Measurements from ENCODE around the gene BLID.
A peak's percentile ranks its signal among the peaks of the same experiment; 100 is the strongest.

Gene BLID

DNA sequence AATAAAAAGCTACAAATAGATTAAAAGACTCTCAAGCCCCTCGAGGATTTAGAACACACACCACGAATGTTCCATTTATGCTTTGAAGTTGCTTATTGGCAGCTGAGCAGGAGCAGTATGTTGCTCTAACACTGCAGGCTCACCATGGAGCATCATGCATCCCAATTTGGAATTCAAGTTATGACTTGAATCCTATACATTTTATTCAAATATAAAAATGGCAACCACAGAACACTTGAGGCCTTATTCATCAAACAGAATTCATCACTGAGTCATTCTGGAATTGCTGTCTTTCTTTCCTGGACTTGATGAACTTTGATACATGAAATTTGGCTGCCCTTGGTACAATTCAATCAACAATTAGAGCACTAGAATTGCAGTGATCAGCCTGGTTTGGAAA is 24.5 kb upstream of the BLID start:
- DNase-seq: no peak

DNA sequence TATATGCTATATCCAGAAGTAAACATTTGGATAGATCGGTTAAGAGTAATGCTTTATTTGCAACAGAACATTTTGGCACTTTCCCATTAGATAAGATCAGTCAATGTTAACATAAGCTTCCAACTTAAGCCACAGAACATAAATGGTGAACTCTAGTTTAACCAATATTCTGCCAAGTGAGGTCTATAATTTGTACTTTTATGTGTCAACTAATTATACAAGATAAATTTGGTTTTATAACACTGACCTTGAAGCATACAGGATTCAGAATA is 23.5 kb upstream of the BLID start:
- no peak for DNase-seq

DNA sequence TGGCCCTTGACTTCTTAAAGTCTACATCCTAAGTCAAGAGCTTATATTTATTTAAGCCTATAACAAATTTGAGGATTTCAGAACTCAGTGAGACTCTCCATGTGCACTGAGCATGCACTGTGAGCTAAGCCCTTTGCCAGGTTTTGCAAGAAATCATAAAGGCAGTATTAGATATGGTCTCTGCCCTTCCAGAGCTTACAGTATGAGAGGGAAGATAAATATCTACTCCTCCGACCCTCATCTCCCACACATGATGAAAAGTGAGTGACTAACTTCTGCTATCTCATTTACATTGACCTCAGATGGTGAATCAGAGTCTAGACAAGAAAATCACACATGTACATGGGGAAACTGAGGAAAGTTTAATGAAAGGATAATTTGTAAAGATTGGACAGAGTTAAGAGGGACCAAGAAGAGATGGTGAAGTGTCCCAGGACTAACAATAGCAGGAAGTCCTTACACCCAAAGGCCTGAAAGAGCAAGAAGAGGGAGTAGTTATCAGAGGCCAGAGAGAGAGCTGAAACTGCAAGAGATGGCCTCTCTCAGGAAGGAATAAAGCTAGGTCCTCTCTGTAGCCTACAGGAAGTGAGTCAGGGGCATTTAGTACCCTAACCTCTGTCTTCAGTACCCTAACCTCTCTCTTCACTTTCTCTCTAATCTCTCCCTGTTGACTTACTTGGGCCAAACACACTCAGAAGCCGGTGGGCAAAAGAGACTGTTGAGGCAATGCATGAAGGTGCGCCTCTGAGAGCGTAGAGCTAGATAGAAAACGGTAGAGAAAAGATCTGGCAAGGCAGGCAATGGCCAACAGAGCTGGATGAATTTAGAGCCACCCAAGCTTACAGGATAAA is 23.0 kb upstream of the BLID start:
- DNase-seq: no peak

DNA sequence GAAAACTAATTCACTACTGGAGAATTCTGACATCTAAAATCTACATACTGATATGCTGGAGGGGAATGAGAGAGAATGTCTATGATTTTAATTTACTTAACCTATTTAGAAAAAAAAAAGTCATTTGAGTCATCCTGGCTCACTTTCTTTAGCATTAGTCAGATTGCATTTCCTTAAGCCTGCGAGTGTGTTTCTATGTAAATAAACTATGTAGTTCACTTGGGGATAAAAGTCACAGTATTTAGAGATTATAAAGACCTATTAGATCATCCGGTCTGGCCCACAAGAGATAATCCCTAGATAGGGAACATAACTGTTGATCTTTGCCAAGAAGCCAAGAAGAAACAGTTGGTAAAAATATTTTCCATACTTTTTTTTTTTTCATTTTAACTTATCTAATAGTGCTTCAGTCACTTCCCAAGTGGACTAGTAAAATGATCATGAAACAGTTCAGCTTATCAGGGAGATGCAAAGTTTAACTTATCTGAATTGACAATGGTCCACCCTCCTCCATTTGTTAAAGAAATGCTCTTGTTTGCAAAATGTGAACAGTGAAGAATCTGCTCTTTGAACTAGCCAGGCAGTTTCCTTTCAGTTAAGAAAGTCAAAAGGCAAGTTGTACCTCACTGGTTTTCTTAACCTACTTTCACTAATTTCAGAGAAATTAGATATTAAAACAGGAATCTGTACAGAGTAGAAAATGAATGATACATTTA is 21.2 kb upstream of the BLID start:
- DNase-seq: no peak

DNA sequence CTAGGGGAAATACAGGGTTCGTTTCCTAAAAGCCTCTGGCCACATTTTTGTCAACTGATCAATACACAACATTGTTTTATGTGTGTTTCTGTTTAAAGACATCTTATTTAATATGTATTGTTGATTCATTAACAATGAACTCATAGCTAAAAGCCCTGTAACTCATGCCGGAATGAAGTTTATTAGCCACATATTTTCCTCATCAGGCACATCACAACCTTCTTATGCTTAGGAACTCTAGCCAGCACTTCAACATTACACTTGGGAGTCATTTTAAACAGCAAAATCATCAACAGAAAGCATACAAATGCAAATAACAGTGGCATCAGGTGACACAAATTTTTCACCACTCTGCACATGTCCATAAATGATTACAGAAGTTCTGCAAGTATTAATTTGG is 15.1 kb upstream of the BLID start:
- no peak for DNase-seq

DNA sequence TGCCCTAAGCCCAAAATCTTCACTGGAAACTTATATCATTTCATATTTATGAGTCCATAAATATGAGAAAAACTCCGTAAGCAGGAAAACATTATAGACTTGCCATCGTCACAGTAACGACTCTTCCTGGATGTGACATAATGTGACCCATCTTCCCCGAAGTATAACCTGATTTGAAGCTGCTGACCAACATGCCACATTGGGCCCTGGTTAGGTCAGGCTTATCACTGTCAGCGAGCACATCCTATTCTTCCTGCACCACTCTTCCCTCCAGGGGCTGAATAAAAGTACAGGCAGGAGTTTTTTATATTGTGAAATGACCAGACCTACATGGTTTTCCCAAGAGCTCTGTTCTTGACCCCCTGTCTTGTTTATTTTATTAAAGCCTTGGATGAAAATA is 12.1 kb upstream of the BLID start:
- no peak for DNase-seq

DNA sequence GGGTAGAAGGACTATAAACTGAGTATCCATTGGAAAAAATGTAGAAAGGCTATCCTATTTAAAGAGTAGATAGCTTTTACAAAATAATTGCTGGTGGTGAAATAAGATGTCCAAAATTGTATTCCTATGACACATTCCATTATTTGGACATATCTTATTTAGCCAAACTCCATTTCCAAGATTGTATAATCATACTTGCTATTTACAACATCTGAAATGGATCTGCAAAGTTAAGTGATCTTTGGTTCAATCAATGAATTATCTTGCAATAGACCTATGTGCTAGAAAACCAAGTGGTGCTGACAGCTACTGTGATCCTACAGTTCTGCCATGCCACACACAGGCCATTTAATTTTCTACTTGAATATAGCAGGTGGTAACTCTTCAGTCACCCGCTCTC is 11.0 kb upstream of the BLID start:
- no peak for DNase-seq

DNA sequence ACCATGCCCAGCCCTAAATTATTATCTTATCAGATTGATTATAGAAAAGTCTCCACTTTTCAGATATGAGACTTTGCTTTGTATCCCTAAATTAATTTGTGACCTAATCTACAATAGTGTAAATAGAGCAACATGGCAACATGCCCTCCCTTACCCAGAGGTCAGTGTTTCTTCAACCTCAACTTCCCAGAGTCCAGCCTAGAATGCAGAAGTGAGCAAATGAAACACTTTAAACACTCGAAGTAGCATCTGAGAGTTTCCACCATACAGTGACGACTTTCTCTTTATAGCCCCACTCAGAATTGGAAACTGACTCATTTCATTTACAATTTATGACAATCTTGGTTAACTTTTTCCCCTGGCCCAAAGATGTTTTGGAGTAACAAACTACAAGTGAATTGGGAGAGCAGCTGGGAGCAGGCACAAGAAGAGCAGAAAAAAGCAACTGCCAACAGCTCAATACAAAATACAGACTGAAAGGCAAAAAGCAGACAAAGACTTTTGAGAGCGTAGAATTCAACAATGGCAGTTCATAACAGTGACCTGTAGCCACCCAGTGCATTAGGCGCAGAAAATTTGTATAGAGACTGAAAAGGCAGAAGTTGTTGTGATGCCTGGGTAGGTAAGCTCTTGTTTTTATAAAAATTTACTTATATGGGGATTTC is 10.1 kb upstream of the BLID start:
- DNase-seq: peak in 1 of 56 donors; percentile 27

DNA sequence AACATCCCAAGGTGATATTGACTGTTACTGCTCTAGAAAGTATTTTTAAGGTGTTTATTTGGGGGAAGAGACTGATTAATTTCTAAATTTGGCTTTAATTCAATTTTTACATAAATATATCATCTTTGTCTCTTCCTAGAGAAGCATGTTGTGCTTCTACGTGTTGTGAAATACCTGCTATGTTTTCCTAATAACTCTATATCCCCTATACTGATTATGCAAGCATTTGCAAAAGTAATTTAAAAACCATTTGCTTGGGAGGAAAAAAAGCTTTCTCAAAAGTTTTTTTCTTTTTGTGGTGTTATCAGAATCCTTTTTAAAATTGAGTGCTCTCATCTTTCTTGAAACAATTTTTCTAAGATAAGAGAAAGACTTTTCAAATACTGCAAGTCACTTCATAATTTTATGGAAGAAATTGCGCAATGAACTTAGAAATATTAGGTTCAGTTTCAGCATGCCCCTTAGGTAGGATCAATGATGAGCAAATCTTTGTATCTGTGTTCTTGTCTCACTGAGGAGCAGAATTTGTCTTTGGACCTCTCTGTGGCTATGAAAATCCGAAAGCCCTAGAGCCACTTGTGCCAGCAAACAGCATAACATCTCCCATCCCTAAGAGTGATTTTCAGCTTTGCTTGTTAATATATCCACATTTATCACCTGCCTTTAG is 7.4 kb upstream of the BLID start:
- DNase-seq: no peak

DNA sequence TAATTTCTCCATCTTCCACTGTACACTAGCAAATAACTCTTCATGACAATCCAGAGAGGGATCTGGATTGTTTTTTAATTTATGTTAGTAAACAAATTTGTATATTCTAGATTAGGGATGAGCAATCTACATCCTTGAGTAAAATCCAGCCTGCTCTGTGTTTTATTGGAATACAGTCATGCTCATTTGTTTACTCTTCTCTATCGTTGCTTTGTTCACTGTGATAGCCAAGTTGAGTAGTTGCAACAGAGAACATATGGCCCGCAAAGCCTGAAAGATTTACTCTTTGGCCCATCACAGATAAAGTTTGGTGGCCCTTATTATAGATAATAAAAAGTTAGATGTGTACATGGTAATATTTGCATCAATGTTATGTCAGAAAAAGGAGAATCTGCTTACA is 6.2 kb upstream of the BLID start:
- no peak for DNase-seq

DNA sequence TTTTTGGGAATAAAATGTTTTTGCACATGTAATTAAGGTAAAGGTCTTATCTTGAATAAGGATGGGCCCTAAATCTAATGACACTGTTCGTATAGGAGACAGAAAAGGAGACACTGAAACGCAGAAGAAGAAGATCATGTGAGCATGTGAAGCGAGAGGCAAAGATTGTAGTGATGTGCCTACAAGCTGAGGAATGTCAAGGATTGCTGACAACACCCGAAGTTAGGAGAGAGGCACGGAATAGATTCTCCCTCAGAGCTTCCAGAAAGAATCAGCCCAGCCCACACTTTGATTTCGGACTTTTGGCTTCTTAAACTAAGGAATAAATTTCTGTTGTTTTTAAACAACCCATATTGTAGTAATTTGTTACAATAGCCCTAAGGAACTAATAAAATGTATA is 4.1 kb upstream of the BLID start:
- no peak for DNase-seq

DNA sequence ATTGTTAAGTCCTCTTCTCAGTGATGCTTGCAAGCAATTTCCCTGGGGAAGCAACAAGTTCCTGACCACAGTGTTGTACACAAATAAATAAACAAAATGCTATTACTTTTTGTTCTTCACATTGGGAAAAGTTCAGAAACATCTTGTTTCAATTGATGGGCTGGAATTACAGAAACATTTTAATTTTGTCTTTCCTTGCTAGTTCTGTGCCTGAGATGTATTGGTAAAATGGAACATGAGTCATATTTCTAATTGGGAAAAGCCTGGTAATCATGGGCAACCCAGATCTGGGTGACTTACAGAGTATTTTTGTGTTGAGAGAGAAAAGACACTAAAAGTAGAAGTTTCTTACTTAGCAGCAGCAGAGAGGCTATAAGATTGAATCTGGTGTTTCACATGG is 576 bp upstream of the BLID start:
- no peak for DNase-seq

DNA sequence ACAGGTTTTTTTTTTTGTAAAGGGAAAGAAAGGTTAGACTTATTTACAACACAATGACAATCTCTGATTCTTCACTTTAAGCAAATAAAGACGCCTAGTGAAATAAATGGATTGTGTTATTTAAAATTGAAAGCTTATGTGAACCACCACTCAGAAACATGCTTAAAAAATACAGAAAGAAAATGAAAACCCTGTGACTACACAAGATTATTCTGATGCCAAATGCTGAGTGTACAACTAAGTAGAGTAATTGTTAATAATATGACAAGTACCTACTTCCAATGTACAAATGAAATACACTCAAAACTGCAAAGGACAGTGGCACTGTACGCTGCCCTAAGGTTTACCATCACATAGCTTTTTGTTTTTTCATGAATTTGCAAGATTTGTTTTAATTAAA is 1.0 kb downstream of the BLID start:
- DNase-seq: no peak

DNA sequence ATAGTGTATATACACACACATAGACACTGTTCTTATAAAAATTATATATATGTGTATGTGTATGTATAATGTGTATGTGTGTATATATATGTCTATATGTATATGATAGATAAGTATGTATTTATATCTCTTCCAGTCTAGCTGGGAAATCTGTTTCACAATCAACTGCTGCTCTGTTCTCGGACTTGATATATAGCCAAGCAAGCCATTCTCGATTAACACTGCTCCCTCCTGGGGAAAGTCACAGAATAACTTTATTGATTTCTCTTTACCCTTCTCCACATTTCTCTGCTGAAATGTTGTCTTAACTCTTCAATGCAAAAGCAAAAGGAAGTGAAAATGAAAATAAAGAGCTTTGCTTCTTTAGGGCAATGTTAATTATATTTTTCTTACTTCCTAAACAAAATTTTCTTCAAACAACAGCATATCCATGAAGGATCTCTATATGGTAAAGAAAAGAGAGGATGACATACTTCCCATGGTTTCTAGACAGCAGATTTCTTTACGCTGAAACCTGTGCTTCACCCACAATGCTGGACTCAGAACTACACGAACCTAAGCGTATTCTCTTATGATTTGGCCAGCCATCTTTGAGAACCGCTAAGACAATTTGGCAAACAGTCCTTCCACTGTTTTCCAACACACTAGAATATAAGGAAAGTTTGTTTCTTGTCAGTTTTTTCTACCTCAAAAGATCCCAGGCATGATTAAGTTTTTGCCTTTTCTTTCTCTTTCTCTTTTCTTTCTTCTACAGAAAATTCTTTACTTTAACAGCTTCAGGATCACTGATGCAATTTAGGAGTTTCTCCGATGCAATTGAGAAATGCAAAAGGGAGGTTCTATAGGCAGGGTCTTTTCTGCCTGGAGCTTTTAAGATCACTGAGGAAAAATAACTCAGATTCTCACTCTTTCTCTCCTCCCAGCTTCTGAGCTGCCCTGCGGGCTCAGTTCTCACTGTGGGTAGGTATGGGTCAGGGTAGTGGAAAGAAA is 1.9 kb downstream of the BLID start:
- no peak for DNase-seq

DNA sequence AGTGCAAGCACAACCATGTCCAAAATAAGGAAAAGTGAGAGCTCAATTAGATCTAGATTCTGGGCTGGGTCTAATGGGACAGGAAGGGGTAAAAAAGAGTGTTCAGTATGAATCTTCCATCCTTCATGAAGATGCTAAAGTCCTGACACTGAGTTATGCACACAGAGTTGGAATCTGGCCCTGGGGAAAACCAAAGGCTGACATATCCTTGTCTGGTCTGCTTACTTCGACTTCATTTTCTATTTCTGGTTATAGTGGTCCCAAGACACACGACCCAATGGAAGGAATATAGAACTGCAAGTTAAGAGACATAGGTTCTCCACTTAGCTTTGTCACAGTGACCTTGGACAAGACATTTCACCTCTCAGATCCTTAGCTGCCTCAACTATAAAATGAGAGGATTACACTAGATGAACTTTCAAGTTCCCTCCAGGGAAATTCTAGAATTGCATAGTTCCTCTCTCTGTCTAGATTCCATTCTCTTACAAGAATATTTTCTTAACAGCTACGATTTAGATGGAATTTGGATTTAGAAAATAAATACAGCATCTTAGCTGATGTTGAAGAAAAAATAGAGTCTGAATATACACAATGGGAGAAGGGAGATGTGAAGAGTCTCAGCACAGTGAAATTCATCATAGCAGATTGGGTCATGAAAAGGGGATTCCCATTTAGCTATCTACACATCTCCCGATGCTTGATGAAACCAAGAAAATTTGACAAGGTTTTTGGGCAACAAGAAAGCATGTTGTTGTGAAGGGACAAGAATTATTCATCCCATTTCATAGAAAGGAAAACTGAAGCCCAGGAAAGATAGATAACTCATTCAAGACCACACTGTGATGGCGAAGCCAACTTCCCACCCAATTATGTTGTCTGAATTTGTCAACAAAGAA is 3.3 kb downstream of the BLID start:
- DNase-seq: no peak

DNA sequence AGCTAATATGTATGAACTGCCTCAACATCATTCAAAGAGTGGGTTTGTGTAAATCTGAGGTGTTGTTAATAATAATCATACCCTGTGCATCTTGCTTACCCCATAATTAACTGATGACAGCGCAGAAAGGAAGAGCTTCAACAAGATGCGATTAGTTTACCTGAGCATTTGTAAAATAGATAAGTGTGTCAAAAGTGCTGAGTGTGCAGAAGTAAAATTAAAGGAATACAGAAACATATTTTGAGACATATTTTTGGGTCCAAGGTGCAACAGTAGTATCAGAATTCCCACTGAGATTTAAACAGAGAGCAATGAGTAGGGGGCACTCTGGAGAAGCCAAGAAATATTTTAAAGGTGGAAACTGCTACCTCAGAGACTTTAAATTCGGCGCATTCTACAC is 6.1 kb downstream of the BLID start:
- DNase-seq: no peak

DNA sequence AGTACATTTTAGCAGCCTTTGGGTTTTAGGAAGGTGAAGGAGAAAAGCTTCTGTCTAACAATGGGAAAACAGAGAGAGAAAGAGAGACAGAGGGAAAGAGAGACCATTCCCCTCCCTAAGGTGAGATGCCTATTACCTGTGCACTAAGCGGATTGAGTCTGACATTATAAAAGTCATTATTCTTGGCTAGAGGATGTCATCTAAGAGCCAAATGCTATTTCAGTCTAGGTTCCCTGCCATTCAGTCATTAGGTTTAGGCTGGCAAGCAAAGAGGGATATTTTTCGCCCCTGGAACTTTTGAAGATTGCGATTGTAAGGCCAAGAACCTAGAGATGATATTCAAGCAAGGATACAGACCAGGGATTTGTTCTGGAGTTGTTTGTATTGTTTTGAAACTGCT is 7.2 kb downstream of the BLID start:
- no peak for DNase-seq

DNA sequence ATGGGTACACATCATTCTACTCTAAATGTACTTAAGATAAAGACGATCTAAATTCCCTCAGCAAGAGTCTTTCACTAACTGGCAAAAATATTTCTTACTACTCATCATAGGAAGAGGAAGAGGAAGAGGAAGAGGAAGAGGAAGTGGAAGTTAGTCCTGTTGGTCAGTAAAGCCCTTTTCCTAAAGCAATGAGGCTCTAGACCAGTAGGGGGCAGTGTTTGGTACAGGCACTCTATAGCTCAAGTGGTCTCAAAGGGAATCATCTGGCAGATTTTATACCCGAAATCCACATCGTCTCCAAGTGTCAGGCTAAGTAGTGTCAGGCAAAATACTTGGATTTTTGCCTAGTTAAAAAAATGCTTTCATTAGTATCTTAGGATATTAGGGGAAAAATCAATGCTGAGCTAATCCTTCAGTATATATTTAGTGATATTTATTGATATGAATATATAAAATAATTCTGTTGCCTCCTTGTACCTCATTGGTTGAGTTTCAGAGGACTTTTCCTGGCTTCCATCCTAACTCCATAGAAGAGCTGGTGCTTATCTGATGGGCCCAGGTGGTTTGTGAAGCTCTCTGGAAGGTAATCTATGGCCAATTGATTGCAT is 7.7 kb downstream of the BLID start:
- DNase-seq: peak in 20 of 56 donors; percentile 4 to 71 (median 26)

DNA sequence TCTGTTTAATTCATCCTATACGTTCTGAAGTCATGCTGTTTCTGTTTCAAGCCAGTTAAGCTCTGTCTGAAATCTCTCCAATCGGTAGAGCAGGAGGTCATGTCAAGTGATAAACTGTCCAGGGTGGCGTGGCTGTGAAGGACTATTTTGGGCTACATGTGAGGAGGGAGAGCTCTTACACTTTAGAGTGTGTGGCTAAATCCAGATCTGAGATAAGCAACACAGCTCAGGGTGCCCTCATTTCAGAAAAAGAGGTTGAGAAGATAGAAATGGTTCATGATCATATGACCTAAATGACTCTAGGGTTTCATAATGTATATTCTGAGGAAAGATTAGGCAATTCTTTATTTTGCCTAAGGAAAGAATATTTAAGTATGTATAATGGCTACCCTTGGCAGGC is 8.4 kb downstream of the BLID start:
- DNase-seq: no peak
